Smooth muscle cell (in vitro differentiated cells): ENCODE results near the gene MECR. TPM values are rescaled to one million over a fixed set of nuclear protein-coding genes. Genes with fewer than 3 reads are reported as not detected.
A peak's percentile ranks its signal among the peaks of the same experiment; 100 is the strongest.

ENCODE experiments used
- DNase-seq: peaks from one replicate; lab custom pipeline; 2025; ENCODE audit not compliant: unreplicated experiment; lab: John Stamatoyannopoulos, UW
- H2AFZ ChIP-seq: fragments of 200-600 bp; sonication (generic); 2 replicates; pipeline ENCODE4 v1.6.0; 2016; ENCODE audit warnings: antibody characterized with exemption, low read depth, mild to moderate bottlenecking
- H3F3A ChIP-seq: fragments of 200-600 bp; sonication (generic); 2 replicates; pipeline ENCODE4 v1.6.0; 2017; ENCODE audit warnings: antibody characterized with exemption, low read depth
- H3K27ac ChIP-seq: fragments of 200-600 bp; sonication (generic); 2 replicates; pipeline ENCODE4 v1.5.1; 2016; ENCODE audit warnings: low read depth, mild to moderate bottlenecking
- H3K27me3 ChIP-seq: fragments of 200-600 bp; sonication (generic); 2 replicates; pipeline ENCODE4 v1.6.1; 2016; ENCODE audit warnings: low read depth, mild to moderate bottlenecking
- H3K36me3 ChIP-seq: fragments of 200-600 bp; sonication (generic); 2 replicates; pipeline ENCODE4 v1.5.1; 2016; ENCODE audit warnings: low read depth
- H3K4me1 ChIP-seq: fragments of 200-600 bp; sonication (generic); 2 replicates; pipeline ENCODE4 v1.5.1; 2016; ENCODE audit warnings: low read depth
- H3K4me2 ChIP-seq: fragments of 200-600 bp; sonication (generic); 2 replicates; pipeline ENCODE4 v1.6.0; 2016; ENCODE audit warnings: mild to moderate bottlenecking
- H3K4me3 ChIP-seq: fragments of 200-600 bp; sonication (generic); 2 replicates; pipeline ENCODE4 v1.5.1; 2016; ENCODE audit warnings: mild to moderate bottlenecking
- H3K79me2 ChIP-seq: fragments of 200-600 bp; sonication (generic); 2 replicates; pipeline ENCODE4 v1.6.0; 2016; ENCODE audit warnings: low read depth, mild to moderate bottlenecking
- H3K9ac ChIP-seq: fragments of 200-600 bp; sonication (generic); 2 replicates; pipeline ENCODE4 v1.6.0; 2016; ENCODE audit warnings: low read depth
- H3K9me3 ChIP-seq: fragments of 200-600 bp; sonication (generic); replicated peaks from 2 replicates; pipeline ENCODE4 v1.5.1; 2016; ENCODE audit warnings: low read depth
- H4K20me1 ChIP-seq: fragments of 200-600 bp; sonication (generic); 2 replicates; pipeline ENCODE4 v1.6.0; 2016; ENCODE audit warnings: low read depth
- CTCF ChIP-seq: fragments of 200-600 bp; sonication (generic); IDR thresholded peaks from 2 replicates; pipeline ENCODE4 v1.5.1; 2017; ENCODE audit warnings: borderline replicate concordance, mild to moderate bottlenecking, antibody characterized with exemption; ENCODE audit not compliant: insufficient read depth, poor library complexity, severe bottlenecking
- WGBS: methylation state at CpG from one replicate; pipeline ENCODE4 v1.1.7; 2016; ENCODE audit warnings: low lambda C conversion rate; 5-methylcytosine and 5-hydroxymethylcytosine counted together
- polyA plus RNA-seq: library from polyadenylated mRNA; unstranded; fragments of >200 nt; fragmentation: Nextera tagmentation; extraction: Ambion mirVana; gene quantifications from 2 replicates; pipeline ENCODE4 v1.2.1, GENCODE V29; 2016
- total RNA-seq: library from RNA; depleted of rRNA; stranded (reverse); fragments of >200 nt; gene quantifications from 2 replicates; pipeline ENCODE4 v1.2.3, GENCODE V29; 2014

MECR gene
- total and polyA plus RNA-seq, 2 experiments from 2014 or later: 11.6 to 43.8 TPM

DNA sequence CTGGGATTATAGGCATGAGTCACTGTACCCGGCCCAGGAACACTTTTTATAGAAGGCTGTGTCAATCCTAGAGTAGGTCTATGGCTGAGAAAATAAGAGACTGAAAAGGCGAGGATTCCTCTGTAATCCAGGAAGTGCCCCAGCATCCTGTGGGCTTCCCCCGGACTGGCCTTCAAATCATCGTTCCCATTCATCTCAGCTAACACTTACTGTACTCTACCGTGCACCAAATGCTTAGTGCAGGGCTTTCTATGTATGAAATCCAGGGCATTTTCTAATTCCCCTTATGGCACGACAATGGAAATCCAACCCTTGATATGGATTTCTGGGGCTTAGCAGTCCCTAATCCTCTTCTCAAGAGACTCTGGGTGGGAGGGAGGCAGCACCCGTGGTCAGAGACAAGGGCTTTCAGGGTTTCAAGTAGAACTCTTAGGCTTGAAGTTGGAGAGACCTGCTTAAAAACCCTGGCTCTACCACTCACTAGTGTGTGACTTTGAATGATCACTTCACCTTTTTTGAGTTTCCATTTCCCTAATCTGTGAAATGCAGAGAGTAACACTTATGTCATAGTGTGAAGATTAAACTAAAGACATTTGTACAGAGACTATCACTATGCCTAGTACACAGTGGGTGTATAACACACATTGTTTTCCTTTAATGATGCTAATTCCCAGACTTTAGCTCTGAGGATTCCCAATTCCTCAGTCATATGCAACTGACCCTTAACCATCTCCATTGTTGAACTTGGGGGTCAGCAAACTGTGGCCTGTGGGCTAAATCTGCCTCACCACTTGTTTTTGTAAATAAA is 20.3 kb downstream of the MECR start:
- Histone ChIP-seq H3K9ac (no peak overlapping the region), H3K36me3 (no peaks in the 10 kb centered on the region), H3K79me2 (no peaks in the 10 kb centered on the region), H3K27me3 (no peaks in the 10 kb centered on the region), H3K4me2 (peak overlapping the region; percentile 62), H3K4me1 (peaks cover 7% of the 10 kb centered on the region), H3F3A (peaks cover 27% of the 10 kb centered on the region), H3K4me3 (no peak overlapping the region), H3K9me3 (no peaks in the 10 kb centered on the region), H3K27ac (peak overlapping the region; percentile 66), H2AFZ (no peak overlapping the region), H4K20me1 (no peaks in the 10 kb centered on the region)
- DNase-seq: no peak
- 25% methylated on average over 7 of the region's 7 CpGs for WGBS
- no peak for TF ChIP-seq CTCF

- Histone ChIP-seq H3K27me3 (no peaks in the 10 kb centered on the region), H3K9ac (no peak overlapping the region), H3K9me3 (no peaks in the 10 kb centered on the region), H3K79me2 (no peaks in the 10 kb centered on the region), H3K36me3 (no peaks in the 10 kb centered on the region), H3K4me3 (no peak overlapping the region), H4K20me1 (no peaks in the 10 kb centered on the region), H2AFZ (no peak overlapping the region), H3K4me2 (peak overlapping the region; percentile 12), H3K4me1 (peaks cover 7% of the 10 kb centered on the region), H3F3A (peaks cover 27% of the 10 kb centered on the region), H3K27ac (peak overlapping the region; percentile 66)
- 32% methylated on average over 5 of the region's 5 CpGs for WGBS
- no peak for TF ChIP-seq CTCF
- no peak for DNase-seq
Measured at GRCh38 chr1:29209173-29209572, 21.6 kb downstream of the MECR start.

DNA sequence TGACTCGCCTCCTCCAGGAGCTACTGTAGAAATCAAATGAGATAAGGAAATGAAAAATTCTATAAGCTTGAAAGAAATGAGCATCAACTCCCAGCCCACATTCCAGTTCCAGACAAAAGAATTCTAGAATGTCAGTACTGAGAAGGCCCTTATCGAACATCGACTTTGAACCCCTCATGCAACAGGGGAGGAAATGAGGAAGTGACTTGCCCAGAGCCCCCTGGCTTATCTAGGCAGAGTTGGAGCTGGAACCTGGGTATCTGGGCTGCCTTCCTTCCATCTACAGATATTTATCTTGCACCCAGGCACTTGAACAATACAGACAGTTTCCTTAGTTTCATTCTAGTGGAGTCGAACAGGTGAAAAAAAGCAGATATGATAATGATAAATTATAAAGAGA is 22.3 kb downstream of the MECR start:
- H3F3A ChIP-seq: peaks cover 27% of the 10 kb centered on the region
- peaks cover 7% of the 10 kb centered on the region for H3K4me1 ChIP-seq
- no peak overlapping the region for H3K4me3 ChIP-seq
- DNase-seq: no peak
- WGBS: 75% methylated on average over 4 of the region's 4 CpGs
- no peaks in the 10 kb centered on the region for H4K20me1 ChIP-seq
- no peaks in the 10 kb centered on the region for H3K9me3 ChIP-seq
- no peaks in the 10 kb centered on the region for H3K79me2 ChIP-seq
- H2AFZ ChIP-seq: no peak overlapping the region
- H3K36me3 ChIP-seq: no peaks in the 10 kb centered on the region
- no peak overlapping the region for H3K4me2 ChIP-seq
- TF ChIP-seq CTCF: no peak
- H3K9ac ChIP-seq: no peak overlapping the region
- no peak overlapping the region for H3K27ac ChIP-seq
- H3K27me3 ChIP-seq: no peaks in the 10 kb centered on the region
